ENCODE data around the gene ZC3H14.

Gene ZC3H14

GRCh38 chr14:88553886-88554456, 8.9 kb upstream of the ZC3H14 start:
- no peak for DNase-seq

DNA sequence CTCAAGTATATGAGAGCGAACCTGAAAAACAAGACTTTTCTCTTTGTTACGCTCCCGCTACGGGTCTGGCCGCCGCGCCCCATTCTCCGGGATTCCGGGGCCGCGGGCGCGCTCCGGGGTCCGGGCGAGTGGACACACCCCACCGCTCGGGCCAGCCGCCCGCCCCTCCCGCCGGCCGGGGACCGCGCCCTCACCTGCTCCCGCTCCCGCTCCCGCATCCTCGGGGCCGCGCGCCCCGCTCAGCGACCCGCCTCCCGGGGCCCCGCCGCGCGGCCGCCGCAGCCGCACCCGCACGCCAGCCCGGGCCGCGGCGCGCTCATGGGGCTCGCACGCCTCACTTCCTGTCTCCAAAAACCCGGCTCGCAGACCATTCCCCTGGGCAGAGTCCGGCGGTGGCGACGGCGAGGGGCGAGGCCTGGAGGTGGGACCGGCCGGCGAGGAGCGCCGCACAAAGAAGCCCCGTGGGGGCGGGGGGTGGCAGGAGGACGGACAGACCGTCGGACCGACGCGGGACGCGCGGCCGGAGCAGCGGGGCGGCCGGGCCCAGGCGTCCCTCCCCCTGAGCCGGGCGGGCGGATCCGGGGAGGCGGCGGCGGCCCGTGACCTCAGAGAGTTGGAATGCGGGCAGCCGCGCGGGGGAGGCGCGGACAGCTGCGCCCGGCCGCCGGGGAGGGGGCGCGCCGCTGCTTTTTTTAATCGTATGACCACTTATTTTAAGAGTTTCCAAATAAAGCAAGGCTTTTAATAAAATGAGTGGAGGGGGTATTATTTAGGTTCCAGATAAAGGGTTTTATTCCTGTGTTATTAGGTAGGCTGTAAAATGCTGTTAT, 8.2 kb upstream of the ZC3H14 start, which contains the start of gene PTPN21:
Gene PTPN21, minus strand, starts transcription at position 551 of the 830 bp plus-strand sequence. CDS start 4,590 bp downstream, outside the sequence.
- DNase-seq = no peak

- no peak for DNase-seq
Observed at GRCh38 chr14:88556581-88556980, 6.3 kb upstream of the ZC3H14 start.

DNA sequence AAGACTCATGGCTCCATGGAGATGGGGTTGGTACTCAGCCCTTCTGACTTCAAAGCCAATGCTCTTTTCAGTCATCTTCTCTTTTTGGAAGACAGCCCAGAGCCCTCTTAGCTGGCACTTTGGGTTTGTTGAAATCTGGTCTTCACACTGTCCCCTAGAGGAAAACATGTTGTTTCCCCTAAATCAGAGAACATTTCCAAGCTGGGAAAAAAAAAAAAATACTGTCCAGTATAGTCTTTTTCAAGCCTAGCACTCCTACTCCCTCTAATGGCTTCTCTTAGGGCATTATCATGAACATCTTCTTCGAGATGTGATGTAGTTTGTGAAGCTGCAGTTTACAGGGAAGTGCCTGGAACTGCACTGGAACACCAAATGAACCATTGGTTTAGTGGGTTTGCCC, 3.0 kb upstream of the ZC3H14 start:
- DNase-seq = no peak

- no peak for DNase-seq
Observed at GRCh38 chr14:88562532-88562830, 356 bp upstream of the ZC3H14 start.

DNA sequence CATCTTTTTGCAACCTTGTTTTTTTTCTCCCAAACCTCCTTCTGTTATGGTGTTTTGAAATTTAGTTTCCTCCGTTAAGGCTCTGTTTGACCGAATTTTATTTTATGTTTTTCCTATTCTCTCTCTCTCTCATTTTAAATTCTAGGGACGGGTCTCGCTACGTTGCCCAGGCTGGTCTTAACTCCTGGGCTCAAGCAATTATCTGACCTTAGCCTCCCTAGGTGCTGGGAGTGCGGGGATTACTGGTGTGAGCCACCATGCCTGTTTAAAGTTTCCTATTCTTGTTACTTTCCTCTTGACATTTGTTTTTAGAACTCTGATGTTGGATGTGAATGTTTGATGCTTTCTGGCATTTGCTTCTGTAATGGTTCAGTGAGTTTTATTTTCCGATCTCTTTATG, 1.0 kb downstream of the ZC3H14 start:
- no peak for DNase-seq

DNA sequence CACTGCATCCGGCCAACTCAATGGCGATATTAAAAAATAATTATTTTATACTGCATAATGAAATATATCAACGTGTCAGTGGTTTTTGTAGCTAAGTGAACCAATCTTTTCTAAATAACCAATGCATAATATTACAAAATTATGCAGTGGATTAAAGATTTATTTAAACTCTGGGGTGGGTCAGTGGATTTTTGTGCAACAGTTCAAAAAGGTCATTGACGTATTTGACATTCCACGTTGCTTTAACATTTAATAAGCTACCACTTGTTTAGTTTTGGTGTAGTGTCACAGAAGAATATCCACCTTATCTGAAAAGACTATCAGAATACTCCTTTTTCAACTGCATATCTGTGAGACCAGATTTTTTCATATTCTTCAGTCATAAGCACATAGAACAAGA, 2.6 kb downstream of the ZC3H14 start:
- DNase-seq = no peak

GRCh38 chr14:88568196-88568595, 5.4 kb downstream of the ZC3H14 start:
- DNase-seq = no peak

- no peak for DNase-seq
Observed at GRCh38 chr14:88572117-88572516, 9.3 kb downstream of the ZC3H14 start.

DNA sequence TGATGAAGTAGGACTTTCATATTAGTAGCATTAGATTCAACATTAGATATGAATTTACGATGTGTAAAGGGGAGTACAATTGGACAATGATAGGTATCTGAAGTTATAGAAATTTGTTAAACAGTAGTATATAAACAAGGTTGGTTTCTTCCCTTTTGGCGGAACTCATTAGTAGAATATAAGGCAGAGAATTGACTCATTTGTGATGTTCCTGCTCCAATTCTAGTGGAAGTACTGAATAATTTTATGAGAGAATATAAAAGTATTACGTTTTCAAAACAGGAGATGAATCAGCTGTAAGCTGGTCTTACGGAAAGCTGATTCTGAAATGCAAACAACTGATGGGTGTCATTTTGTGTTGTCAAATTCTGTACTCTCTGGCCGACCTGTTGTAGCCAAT, 13.4 kb downstream of the ZC3H14 start:
- DNase-seq = no peak

- DNase-seq = no peak
Observed at GRCh38 chr14:88584451-88584850, 21.6 kb downstream of the ZC3H14 start.

- no peak for DNase-seq
Observed at GRCh38 chr14:88588081-88588480, 25.2 kb downstream of the ZC3H14 start.

- no peak for DNase-seq
Observed at GRCh38 chr14:88590173-88590572, 27.3 kb downstream of the ZC3H14 start.

- DNase-seq = no peak
Observed at GRCh38 chr14:88592031-88592430, 29.2 kb downstream of the ZC3H14 start.

DNA sequence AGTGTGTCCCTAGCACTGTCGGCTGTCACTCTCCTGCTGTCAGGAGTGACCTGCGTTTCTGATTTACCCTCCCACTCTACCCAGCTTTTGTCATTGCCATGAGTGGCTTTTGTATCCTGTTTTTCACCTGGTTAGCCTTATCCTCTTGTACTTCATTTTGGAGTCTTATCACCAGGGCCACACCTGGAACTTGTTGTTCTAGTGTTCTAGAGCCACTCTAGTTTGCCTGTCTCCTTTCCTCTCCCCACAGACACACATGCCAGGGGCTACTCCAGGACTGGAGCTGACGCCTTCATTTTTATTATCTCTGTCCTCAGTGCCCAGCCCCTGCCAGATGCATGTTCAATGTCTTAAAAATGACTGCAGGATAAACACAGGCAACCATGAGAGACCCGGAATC, 34.2 kb downstream of the ZC3H14 start:
- no peak for DNase-seq

DNA sequence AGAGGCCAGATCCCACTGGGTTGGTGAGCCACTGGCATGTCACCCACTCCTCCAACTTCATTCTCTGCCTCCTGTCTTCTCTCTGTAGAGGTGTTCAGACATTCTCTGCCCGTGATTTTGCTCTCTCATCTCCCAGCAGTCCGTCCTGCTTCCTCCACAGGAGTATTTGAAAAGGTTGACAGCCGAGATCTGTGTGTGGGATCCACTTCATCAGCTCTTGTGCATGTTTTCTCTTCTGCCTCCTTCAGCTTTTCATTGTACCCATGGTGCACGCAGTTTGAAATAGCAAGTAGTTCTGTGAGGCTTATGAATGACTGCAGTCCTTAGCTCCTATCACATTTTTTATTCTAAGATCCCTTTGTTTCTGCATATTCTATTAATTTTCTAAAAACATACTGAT, 34.8 kb downstream of the ZC3H14 start:
- DNase-seq = no peak

GRCh38 chr14:88598097-88598675, 35.3 kb downstream of the ZC3H14 start:
- DNase-seq = no peak

- no peak for DNase-seq
Observed at GRCh38 chr14:88599326-88599725, 36.5 kb downstream of the ZC3H14 start.

DNA sequence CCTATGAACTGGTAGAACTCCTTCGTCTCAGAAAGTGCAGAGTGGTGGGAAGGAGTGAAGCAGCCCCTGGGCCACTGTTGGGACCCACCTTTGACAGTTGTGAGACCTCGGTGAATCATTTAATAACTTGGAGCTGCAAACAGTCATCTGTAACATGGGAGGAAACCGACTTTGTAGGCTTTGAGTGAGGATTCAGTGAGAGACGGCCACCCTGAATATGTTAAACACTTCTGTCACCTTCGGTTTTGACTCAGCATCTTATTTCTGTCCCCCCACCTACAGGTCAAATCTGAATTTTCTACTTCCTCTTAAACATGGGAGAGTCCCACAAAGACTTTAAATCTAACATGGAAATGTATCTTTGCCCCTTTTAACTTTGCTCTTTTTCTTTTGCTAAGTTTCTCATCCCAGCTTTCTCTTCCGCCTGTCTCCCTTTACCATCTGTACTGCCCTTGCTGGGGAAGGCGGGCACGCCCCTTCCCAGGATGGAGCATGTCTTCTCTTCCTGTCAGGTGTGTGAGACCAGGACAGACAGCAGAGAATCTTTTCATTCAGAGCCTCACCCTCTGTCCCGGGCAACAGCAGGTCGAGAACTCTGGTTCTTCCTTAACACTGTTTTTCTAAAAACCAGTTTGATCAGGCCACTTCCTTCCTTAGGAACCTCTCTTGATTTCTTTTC, 37.1 kb downstream of the ZC3H14 start:
- no peak for DNase-seq

DNA sequence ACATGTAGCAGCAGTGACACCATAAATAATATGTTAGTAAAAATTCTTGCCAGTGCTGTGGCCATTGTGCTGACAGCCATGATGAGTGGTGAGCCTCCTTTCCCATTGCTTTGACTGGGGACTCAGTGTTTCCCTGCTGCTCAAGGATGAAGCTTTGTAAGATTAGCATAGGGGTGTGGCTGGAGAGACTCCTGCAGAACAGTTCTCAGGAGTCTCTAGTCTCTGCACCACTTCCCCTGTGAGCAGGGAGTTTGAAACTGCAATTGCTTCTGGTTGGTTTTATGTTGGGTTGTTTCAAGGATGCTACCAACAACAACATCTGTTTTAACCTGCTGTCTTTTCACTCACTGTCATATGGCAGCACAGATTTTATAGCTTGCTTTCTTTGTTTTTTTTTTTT, 41.4 kb downstream of the ZC3H14 start:
- no peak for DNase-seq

- DNase-seq = no peak
Observed at GRCh38 chr14:88605594-88605993, 42.8 kb downstream of the ZC3H14 start.

DNA sequence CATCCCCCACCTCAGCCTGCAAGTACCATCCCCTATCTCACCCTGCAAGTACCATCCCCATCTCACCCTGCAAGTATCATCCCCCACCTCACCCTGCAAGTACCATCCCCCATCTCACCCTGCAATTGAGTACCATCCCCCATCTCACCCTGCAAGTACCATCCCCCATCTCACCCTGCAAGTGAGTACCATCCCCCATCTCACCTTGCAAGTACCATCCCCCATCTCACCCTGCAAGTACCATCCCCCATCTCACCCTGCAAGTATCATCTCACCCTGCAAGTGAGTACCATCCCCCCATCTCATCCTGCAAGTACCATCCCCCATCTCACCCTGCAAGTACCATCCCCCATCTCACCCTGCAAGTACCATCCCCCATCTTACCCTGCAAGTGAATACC, 45.0 kb downstream of the ZC3H14 start:
- no peak for DNase-seq

DNA sequence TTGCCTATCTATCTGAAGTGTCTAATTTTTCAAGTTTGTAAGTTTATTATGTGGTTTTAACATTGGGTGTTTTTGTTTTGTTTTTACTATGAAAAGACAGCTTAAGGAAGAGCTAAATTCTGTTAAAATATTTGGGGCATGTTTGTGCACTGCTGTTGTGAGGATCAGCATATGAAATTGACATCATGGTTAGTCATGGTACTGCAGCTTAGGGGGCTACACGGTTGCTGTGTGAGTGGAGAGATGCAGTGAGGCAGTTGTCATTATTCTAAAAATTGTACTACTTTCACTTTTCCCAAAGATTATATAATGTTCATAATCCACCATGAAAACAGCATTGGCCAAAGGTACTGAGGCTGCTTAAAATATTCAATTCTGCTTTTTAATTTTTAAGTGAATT, 49.0 kb downstream of the ZC3H14 start:
- no peak for DNase-seq

GRCh38 chr14:88612981-88613380, 50.1 kb downstream of the ZC3H14 start:
- no peak for DNase-seq
